Central memory CD8-positive, alpha-beta T cell (primary cell): Measurements from ENCODE around the gene PAFAH2.
A peak's percentile ranks its signal among the peaks of the same experiment; 100 is the strongest.

Experiments used
- ATAC-seq: fragments of 150-1000 bp; cut with Tn5 transposase; replicated peaks from 2 replicates; pipeline ENCODE4 v1.10.0; 2022; ENCODE audit warnings: mild to moderate bottlenecking, moderate FRiP score, moderate number of reproducible peaks; ENCODE audit not compliant: poor library complexity, severe bottlenecking; ENCODE audit errors: extremely low read depth
- DNase-seq, 2 donors: peaks; one replicate each; pipeline ENCODE4 v3.0.0; 2021; ENCODE audit warnings: low spot score in 2 of 2
- H3K27ac Mint-ChIP-seq: one replicate; pipeline ENCODE4 v1.8.0; 2022; ENCODE audit warnings: low read depth, mild to moderate bottlenecking, moderate library complexity, mixed read lengths
- H3K27me3 Mint-ChIP-seq: one replicate; pipeline ENCODE4 v1.8.0; 2022; ENCODE audit warnings: mixed read lengths
- H3K36me3 Mint-ChIP-seq: one replicate; pipeline ENCODE4 v1.8.0; 2022; ENCODE audit warnings: mild to moderate bottlenecking, moderate library complexity, mixed read lengths; ENCODE audit not compliant: insufficient read depth
- H3K4me1 Mint-ChIP-seq: one replicate; pipeline ENCODE4 v1.8.0; 2022; ENCODE audit warnings: mixed read lengths
- H3K4me3 Mint-ChIP-seq: one replicate; pipeline ENCODE4 v1.8.0; 2022; ENCODE audit warnings: mild to moderate bottlenecking, moderate library complexity, mixed read lengths
- H3K9me3 Mint-ChIP-seq: one replicate; pipeline ENCODE4 v1.8.0; 2022; ENCODE audit warnings: mixed read lengths

The PAFAH2 gene

DNA sequence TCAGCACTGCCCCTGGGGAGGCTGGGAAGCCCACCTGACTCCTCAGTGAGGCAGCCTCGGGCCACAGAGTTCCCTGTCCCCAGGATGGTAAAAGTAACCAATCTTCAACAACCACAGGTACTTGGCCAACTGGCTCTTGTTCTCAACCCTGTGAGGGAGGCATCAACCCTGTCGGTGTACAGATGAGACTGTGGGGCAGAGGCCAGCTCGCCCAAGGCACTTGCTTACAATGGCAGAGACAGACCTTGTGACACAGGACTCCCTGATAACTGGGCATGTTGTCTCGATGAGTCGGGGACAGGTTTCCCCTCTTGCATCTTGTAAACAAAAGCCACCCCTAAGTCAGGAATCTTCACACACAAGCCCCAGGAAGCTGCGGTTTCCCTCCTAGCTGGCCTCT, 40.0 kb upstream of the PAFAH2 start:
- H3K27me3 Mint-ChIP-seq = peaks cover 15% of the 10 kb centered on the region
- peaks cover 2% of the 10 kb centered on the region for H3K36me3 Mint-ChIP-seq
- no peak overlapping the region for H3K4me3 Mint-ChIP-seq
- no peak overlapping the region for H3K27ac Mint-ChIP-seq
- no peaks in the 10 kb centered on the region for H3K9me3 Mint-ChIP-seq
- peaks cover 19% of the 10 kb centered on the region for H3K4me1 Mint-ChIP-seq
- no peak for ATAC-seq
- no peak for DNase-seq

DNA sequence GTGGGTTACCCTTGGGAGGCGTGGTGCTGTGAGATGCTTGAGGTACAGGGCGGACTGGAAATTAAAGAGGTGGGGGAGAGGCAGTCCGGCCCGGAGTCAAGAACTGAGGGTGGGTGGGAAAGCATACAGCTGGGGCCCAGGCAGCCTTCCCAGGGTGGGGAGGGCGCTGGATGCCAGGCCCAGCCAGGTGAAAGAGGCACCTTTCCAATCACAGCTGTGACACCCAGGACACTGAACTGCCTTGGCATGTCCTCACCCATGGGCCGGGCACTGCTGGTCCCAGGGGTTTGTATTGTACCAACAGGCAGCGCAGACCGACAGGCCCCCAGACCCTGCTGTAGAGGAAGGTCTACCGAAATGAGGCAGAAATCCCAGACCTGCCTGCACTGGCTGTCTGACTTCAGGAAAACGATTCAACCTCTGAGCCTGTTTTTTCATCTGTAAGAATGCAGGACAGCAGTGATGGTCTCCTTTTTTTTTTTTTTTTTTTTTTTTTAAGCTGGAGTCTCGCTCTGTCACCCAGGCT, 39.0 kb upstream of the PAFAH2 start:
- no peak for ATAC-seq
- H3K27ac Mint-ChIP-seq = no peak overlapping the region
- H3K4me1 Mint-ChIP-seq = peaks cover 19% of the 10 kb centered on the region
- DNase-seq = no peak
- H3K27me3 Mint-ChIP-seq = peaks cover 6% of the 10 kb centered on the region
- H3K9me3 Mint-ChIP-seq = no peaks in the 10 kb centered on the region
- H3K4me3 Mint-ChIP-seq = no peak overlapping the region
- H3K36me3 Mint-ChIP-seq = peaks cover 2% of the 10 kb centered on the region

DNA sequence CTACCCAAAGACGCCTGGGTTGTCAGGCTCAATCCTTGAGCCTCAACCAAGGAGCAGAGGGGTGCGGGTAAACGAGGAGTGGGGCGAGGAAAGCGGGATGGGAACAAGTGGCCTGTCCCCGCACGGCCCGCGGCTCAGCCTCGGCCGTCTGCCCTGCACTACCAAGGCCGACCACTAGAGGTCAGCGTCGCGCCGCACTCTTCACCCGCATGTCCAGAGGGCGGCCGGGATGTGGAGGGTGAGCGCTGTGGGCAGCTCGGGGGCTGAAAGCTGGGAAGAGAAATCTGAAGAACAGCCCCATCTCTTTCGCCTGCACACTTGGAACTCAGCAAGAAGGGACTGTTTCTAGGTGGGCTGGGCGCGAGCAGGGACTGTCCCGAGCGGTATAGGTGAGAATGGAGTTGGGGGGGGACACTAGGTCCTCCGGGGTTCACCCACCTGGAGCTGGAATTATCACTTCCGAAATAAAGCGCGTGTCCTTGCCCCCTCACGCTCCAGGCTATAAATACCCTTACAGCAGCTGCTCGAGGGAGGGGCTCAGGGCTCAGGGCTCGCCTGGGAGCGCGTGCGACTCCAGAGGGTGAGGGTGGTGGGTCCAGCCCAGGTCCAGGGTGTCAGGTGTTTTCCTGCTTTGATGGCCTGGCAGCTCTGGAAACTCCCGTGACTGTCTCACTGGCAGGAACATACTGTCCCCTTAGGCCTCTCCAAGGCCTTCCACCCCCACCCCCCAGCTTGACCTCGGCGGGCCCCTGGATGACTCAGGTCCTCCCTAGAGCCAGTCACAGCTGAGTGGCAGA, 38.3 kb upstream of the PAFAH2 start:
- Mint-ChIP-seq H3K36me3 (peaks cover 2% of the 10 kb centered on the region), H3K4me3 (peak overlapping the region; percentile 95), H3K27ac (peak overlapping the region; percentile 90), H3K27me3 (peaks cover 9% of the 10 kb centered on the region), H3K4me1 (peaks cover 19% of the 10 kb centered on the region), H3K9me3 (no peaks in the 10 kb centered on the region)
- ATAC-seq (peak; percentile 76), DNase-seq (peak; percentile 58 to 84)

DNA sequence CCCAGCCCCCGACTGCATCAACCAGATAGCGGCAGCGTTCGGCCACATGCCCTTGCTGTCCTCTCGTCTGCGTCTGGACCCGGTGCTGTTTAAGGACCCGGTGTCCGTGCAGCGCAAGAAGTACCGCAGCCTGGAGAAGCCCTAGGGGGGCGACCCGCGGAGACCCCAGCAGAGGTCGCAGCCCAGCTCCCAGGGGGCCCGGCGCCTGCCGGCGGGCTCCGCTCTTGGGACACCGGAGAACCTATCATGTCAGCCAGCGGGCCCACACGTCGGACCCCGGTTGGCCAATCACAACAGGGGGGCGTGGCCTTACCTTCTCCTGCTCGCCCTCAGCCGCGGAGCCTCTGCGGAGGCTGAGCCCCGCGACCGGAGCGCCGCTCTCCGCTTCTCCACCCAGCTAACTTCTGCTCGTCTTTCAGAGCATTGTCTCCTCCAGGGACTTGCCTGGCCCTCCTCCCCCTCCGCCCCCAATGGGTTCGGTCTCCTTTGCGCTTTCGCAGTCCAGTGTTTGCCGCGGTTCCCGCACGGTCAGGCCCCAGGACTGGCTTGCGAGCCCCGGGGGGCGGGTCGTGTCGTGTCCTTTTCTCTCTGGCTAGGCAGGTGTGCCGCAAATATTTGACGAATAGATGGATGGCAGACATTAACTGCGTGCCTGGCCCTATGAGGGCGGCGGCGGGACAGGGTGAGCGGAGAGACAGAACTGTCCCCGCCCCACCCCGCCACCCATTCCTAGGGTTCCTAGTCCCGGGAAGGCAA, 37.5 kb upstream of the PAFAH2 start:
- Mint-ChIP-seq H3K9me3 (no peaks in the 10 kb centered on the region), H3K27me3 (peaks cover 16% of the 10 kb centered on the region), H3K27ac (peak overlapping the region; percentile 90), H3K36me3 (no peaks in the 10 kb centered on the region), H3K4me3 (peak overlapping the region; percentile 95), H3K4me1 (peaks cover 19% of the 10 kb centered on the region)
- ATAC-seq = peak; percentile 97
- peak; percentile 77 to 85 for DNase-seq

DNA sequence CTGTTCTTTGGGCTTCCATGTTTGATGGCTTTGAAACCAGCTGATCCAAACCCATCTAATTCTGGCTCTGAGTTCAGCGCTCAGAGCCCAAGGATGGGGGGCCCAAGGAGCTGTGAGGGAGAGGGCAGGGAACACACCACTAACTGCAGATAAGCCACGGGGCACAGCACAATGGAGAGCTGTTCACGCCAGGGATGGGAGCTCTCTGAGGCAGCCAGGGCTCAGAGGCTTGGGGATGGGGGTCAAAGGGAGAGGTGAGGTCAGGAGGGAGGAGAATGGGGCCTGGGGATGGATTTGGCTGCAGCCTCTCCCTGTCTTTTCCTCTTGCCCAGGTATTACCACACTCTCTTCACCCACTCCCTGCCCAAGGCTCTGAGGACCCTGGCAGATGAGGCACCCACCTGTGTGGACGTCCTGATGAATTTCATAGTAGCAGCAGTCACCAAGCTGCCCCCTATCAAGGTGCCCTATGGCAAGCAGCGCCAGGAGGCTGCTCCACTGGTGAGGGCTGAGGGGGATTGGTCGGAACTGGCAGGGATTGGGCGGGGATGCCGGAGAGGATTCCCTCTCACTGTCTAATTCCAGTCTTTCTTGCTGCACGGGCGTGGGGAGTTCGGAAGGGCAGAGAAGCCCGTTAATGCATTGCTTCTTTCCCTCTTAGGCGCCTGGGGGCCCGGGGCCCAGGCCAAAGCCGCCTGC, 36.8 kb upstream of the PAFAH2 start:
- no peak for ATAC-seq
- no peak overlapping the region for H3K27ac Mint-ChIP-seq
- peaks cover 19% of the 10 kb centered on the region for H3K4me1 Mint-ChIP-seq
- no peaks in the 10 kb centered on the region for H3K36me3 Mint-ChIP-seq
- peaks cover 16% of the 10 kb centered on the region for H3K27me3 Mint-ChIP-seq
- no peaks in the 10 kb centered on the region for H3K9me3 Mint-ChIP-seq
- DNase-seq = no peak
- H3K4me3 Mint-ChIP-seq = peak overlapping the region; percentile 95

DNA sequence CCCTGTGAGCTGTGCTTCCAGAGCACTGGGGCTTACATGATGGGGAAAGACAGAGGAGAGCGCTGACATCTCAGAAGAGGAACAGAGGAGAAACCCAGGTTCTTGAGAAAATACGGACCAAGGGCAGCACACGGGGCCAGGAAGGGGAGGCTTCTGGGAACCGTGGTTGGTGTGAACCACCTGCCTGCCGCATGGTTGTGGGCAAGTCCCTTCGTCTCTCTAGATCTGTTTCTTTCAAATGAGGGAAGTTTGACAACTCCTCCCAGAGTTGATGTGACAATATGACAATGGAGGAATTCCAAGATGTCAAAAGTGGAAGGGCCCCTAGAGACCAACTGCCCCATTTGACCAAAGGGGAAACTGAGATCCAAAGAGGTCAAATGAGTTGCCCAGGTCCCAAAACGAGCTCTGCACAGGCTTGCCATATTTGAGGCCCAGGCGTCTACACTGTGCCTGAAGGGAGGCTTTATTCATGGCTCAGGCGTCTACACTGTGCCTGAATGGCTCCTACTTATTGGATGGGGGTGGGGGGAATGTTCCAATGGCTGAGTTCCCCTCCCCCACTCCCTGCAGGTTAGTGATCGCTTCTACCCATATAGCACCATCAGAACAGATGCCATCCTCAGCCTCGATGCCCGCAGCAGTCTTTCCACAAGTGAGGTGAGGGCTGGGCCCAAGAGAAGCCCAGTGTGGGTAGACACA, 34.9 kb upstream of the PAFAH2 start:
- ATAC-seq = no peak
- DNase-seq = no peak
- Mint-ChIP-seq H3K4me1 (peaks cover 19% of the 10 kb centered on the region), H3K27ac (no peak overlapping the region), H3K4me3 (no peak overlapping the region), H3K36me3 (no peaks in the 10 kb centered on the region), H3K27me3 (peaks cover 10% of the 10 kb centered on the region), H3K9me3 (no peaks in the 10 kb centered on the region)

DNA sequence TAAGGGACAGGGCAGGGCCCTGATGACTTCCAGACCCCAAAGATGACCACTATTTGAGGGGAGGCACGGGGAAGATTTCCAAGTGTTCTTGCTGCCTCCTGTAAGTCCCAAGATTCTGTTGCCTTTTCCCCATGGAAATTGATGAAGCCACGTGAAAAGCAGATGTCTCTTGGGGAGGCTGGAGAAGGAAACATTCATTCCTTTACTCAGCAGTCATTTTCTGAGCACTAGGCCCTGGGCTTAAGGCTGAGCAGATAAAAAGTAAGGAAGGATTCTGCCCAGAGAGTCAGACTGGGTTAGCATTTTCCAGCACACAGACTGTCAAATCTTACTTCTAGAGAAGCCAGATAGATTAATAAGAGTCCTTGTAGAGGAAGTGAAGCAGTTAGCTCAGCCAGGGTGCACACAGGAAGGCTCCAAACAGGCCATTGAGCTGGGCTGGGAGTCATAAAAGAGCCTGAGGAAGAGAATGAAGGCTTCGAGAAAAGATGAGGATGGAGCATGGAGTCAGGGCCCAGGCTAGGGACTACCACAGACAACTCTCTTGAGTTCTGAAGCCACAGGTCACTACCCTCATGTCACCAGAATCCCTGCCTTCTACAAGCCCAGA, 33.9 kb upstream of the PAFAH2 start:
- Mint-ChIP-seq H3K36me3 (no peaks in the 10 kb centered on the region), H3K27ac (no peak overlapping the region), H3K27me3 (peaks cover 10% of the 10 kb centered on the region), H3K9me3 (no peaks in the 10 kb centered on the region), H3K4me3 (no peak overlapping the region), H3K4me1 (peaks cover 19% of the 10 kb centered on the region)
- DNase-seq = no peak
- ATAC-seq = no peak

DNA sequence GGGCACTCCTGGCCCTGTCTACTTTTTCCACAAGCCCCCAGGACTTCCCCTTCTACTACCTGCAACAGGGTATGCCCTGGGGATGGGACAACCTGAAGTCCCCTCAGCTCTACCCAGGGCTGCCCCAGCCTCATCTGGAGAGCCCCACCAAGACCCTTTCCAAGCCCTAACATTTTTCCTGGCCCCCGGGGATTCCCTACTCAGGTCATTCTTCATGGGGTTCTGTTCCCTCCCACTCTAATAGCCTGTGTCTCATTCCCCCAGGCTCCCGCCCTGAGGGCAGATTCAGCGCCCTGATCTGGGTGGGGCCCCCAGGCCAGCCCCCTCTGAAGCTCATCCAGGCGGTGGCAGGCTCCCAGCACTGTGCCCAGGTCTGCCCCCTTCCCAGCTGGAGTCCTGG, 33.3 kb upstream of the PAFAH2 start:
- ATAC-seq (no peak), DNase-seq (no peak)
- Mint-ChIP-seq H3K36me3 (no peaks in the 10 kb centered on the region), H3K27me3 (peaks cover 10% of the 10 kb centered on the region), H3K27ac (no peak overlapping the region), H3K4me1 (peaks cover 18% of the 10 kb centered on the region), H3K4me3 (no peak overlapping the region), H3K9me3 (no peaks in the 10 kb centered on the region)

DNA sequence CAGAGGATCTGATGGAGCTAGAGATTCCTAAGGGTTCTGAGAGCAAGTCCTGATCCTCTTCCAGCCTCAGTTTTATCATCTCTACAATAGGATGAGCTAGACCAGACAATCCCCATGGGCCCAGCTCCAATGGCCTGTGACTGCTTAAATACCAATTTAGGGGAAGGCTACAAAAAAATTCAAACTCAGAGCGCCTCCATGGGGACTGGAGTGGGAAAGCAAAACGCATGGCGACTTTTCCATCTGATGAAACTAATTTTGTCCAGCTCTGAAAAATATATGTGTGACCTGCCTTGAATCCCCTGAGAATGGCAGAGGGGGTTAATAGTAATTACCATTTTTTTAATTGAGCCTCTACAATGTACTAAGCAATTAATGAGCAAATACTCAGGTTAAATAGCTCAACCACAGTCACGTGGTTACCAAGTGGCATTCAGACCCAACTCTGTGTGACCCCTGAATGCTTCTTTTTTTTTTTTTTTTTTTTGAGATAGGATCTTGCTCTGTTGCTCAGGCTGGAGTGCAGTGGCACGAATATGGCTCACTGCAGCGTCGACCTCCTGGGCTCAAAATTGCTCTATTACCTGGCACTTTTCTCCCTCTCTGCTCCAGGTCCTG, 32.1 kb upstream of the PAFAH2 start:
- DNase-seq = no peak

DNA sequence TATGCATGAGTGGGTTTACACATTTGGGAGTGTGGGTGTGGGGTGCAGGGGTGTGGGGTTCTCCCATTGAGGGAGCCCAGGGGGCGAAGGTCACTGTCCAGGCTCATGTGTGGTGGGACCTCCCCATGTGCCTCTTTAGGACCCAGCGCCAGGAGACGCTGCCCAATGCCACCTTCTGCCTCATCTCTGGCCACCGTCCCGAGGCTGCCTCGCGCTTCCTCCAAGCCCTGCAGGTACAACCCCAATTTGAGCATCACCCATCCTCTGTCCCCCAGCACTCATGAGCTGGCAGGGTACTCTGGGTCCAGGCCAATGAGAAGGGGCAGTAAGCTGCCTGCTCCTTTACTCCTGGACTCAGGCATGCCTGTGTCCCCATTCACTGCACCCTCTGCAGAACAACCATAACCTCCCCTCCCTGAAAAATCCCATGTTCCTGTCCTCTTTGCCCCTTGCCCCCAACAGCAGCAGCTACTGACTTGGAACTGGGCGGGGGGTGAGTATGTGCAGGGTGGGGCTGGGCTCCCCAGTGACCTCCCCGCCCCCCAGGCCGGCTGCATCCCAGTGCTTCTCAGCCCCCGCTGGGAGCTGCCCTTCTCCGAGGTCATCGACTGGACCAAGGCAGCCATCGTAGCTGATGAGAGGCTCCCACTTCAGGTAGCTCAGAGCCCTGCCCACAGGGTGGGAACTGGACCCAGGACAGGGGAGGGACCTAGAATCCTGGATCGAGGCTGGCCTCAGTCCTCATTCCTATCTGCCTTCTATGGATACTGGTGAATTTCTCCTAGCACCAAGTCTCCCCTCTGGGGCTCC, 31.4 kb upstream of the PAFAH2 start:
- no peaks in the 10 kb centered on the region for H3K9me3 Mint-ChIP-seq
- no peaks in the 10 kb centered on the region for H3K36me3 Mint-ChIP-seq
- H3K4me1 Mint-ChIP-seq = peaks cover under 1% of the 10 kb centered on the region
- no peak for ATAC-seq
- H3K27ac Mint-ChIP-seq = no peak overlapping the region
- no peak for DNase-seq
- H3K27me3 Mint-ChIP-seq = peaks cover 10% of the 10 kb centered on the region
- H3K4me3 Mint-ChIP-seq = no peak overlapping the region

More for the DNA sequence above, 32.1 kb upstream of the PAFAH2 start:
- ATAC-seq = no peak
- H3K4me1 Mint-ChIP-seq = peaks cover 8% of the 10 kb centered on the region
- no peaks in the 10 kb centered on the region for H3K36me3 Mint-ChIP-seq
- H3K9me3 Mint-ChIP-seq = no peaks in the 10 kb centered on the region
- H3K27me3 Mint-ChIP-seq = peaks cover 10% of the 10 kb centered on the region
- no peak overlapping the region for H3K27ac Mint-ChIP-seq
- no peak overlapping the region for H3K4me3 Mint-ChIP-seq

DNA sequence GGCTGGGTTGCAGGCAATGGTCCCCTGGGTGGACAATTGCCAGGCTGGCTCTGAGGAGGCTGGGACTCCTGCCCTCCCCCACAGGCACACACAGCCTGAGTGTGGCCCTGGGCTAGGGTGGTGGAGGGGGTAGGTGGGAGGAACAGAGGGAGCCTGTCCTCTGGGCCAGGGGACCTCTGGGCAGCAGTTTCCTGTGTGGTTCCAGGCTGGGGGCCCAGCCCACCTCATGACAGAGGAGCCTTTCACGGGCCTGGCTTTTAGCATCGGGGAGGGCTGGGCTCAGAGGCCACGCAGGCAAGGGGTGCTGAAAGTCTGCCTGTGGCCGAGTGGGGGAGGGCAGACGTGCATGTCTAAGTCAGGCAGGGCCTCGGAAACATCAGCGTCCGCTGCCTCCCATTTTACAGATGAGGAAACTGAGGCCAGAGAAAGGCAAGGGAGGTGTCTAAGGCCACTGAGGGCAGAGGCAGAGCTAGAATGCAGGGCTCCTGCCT, 30.7 kb upstream of the PAFAH2 start:
- Mint-ChIP-seq H3K27me3 (peaks cover 10% of the 10 kb centered on the region), H3K4me1 (no peaks in the 10 kb centered on the region), H3K9me3 (no peaks in the 10 kb centered on the region), H3K27ac (no peak overlapping the region), H3K4me3 (no peak overlapping the region), H3K36me3 (no peaks in the 10 kb centered on the region)
- ATAC-seq (no peak), DNase-seq (no peak)
